Measurements from ENCODE around the gene TTC9C. TPM values are rescaled to one million over a fixed set of nuclear protein-coding genes. Genes with fewer than 3 reads are reported as not detected.

Gene TTC9C
- total and polyA plus RNA-seq, 2 of the 13 experiments (the other 11 are each of a cell fraction or from before 2014, with no cell fraction given) = 28.0 to 36.4 TPM

GRCh38 chr11:62708392-62708791 lies 19.9 kb upstream of the TTC9C start:
- no peaks in the 10 kb centered on the region for H3K9me3 ChIP-seq (ENCODE audit: low read length)
- no peak for FAIRE-seq
- ATAC-seq = no peak
- 90% methylated on average over 5 of the region's 5 CpGs for WGBS (ENCODE audit: low lambda C conversion rate)
- no peak overlapping the region for H3K27ac ChIP-seq (ENCODE audit: extremely low read length, insufficient read depth, low read length)
- no peaks in the 10 kb centered on the region for H3K79me2 ChIP-seq (ENCODE audit: insufficient read depth, low read length)
- H3K4me2 ChIP-seq (ENCODE audit: low read depth, low read length) = no peak overlapping the region
- no peak overlapping the region for H3K9ac ChIP-seq (ENCODE audit: insufficient read depth, low read depth, low read length)
- H3K36me3 ChIP-seq (replicated peaks in 1 of 2; ENCODE audit: control insufficient read depth in 1 of 2, insufficient read depth in 2 of 2, low read length in 2 of 2) = peaks cover 7 to 44% of the 10 kb centered on the region in 2 experiments
- DNase-seq (ENCODE audit: low spot score) = no peak
- peaks cover 6% of the 10 kb centered on the region; the same call in 1 of the 2 replicates for H4K20me1 ChIP-seq (ENCODE audit: insufficient read depth, low read length)
- CTCF ChIA-PET (ENCODE audit: low intra/inter-chr PET ratio, low total read pairs) = no interaction called here
- H3K4me1 ChIP-seq (ENCODE audit: insufficient read depth, low read length) = peaks cover 18% of the 10 kb centered on the region
- H2AFZ ChIP-seq (ENCODE audit: low read length) = no peak overlapping the region
- in situ Hi-C loops (cut with HindIII; ENCODE audit: extremely low pct_ligation_motif_present, low pct_unique_long_range_greater_than_20kb) = loop anchor here (10.0 kb wide), 1 partner anchor 314 kb away; no protein-coding TSS in a partner anchor
- H3K4me3 ChIP-seq (replicated peaks in 1 of 3; ENCODE audit: insufficient read depth in 1 of 3, low read depth in 2 of 3, low read length in 3 of 3) = no peak overlapping the region
- intact Hi-C loops (cut with micrococcal nuclease; ENCODE audit: unreplicated experiment) = no loop called here
- POLR2A ChIA-PET = interaction anchor here (1.4 to 4.3 kb wide), 3 partner anchors 19 to 123 kb away, joined by 4 to 27 read pairs (median 4); partner anchors contain the start of genes HNRNPUL2, STX5 and ZBTB3
- no peaks in the 10 kb centered on the region for H3K27me3 ChIP-seq (ENCODE audit: control insufficient read depth in 1 of 2, insufficient read depth in 2 of 2, low read length in 2 of 2)
- BruUV-seq (replicated peaks) = no TSS peak
- no peak for TF ChIP-seq RFX5 (IDR thresholded peaks at IDR 0.05; ENCODE audit: low read depth, low read length)
- TF ChIP-seq RAD21 (CRISPR knock-in tag; IDR thresholded peaks at IDR 0.05) = no peak
- TF ChIP-seq ZNF747 (CRISPR knock-in tag; IDR thresholded peaks at IDR 0.05; ENCODE audit: borderline replicate concordance) = no peak
- no peak for TF ChIP-seq BRCA1 (CRISPR knock-in tag; IDR thresholded peaks at IDR 0.05)
- TF ChIP-seq ZNF296 (CRISPR knock-in tag; conservative IDR thresholded peaks at IDR 0.05) = no peak
- TF ChIP-seq ZNF883 (CRISPR knock-in tag; IDR thresholded peaks at IDR 0.05; ENCODE audit: not compliant biosample characterization) = no peak
- no peak for TF ChIP-seq ZNF10 (CRISPR knock-in tag; IDR thresholded peaks at IDR 0.05; ENCODE audit: borderline replicate concordance, low read depth)
- no peak for TF ChIP-seq NCOA5 (CRISPR knock-in tag; IDR thresholded peaks at IDR 0.05)
- TF ChIP-seq PHF5A (CRISPR knock-in tag; IDR thresholded peaks at IDR 0.05; ENCODE audit: low read depth, unreplicated experiment) = no peak
- no peak for TF ChIP-seq NR1H2 (CRISPR knock-in tag; IDR thresholded peaks at IDR 0.05; ENCODE audit: borderline replicate concordance, low read depth)
- no peak for TF ChIP-seq ZNF703 (CRISPR knock-in tag; IDR thresholded peaks at IDR 0.05; ENCODE audit: borderline replicate concordance)
- no peak for TF ChIP-seq GATAD2A (CRISPR knock-in tag; IDR thresholded peaks at IDR 0.05)
- TF ChIP-seq PLRG1 (conservative IDR thresholded peaks at IDR 0.05) = no peak
